Hypothalamus (tissue), 51 donors: ENCODE measurements around the gene SHD.

Experiments used
- DNase-seq, 51 donors: peaks; one replicate each; lab custom pipeline; 2025; lab: John Stamatoyannopoulos, UW

The SHD gene

DNA sequence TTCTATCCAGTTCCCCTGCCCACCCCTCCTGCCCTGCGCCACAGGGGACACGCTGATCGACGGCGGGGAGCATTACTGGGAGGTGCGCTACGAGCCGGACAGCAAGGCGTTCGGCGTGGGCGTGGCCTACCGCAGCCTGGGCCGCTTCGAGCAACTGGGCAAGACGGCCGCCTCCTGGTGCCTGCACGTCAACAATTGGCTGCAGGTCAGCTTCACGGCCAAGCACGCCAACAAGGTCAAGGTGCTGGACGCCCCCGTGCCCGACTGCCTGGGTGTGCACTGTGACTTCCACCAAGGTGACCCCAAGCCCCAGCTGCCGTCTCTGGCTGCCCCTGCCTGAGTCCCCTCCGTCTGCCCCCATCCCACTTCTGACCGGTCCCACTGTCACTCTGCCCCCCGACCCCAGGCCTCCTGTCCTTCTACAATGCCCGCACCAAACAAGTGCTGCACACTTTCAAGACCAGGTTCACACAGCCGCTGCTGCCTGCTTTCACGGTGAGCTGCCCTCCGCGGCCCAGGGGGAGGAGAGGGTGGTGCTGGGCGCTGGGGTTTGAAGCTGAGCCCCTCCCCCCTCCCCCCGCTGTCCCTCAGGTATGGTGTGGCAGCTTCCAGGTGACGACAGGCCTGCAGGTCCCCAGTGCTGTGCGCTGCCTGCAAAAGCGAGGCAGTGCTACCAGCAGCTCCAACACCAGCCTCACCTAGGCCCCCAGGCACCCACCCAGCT is 44.0 kb downstream of the SHD start:
- no peak for DNase-seq

DNA sequence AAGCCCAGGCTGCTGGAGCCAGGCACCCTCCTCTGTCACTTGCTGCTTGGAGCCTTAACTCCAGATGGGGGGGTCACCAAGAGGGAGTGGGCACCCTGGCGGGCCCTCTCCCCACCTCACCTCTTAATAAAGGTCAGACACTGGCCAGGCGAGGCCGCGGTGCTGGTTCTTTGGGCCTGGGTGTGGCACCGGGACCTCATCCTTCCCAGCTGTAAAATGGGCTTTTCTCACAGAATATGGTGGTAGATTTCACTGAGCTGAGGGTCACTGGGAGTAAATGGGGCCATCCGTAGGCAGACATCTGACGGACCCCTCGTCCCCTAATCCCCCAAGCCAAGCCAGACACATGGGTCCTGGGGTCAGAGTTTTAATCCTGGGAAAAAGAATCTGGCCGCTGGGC is 44.6 kb downstream of the SHD start:
- no peak for DNase-seq

DNA sequence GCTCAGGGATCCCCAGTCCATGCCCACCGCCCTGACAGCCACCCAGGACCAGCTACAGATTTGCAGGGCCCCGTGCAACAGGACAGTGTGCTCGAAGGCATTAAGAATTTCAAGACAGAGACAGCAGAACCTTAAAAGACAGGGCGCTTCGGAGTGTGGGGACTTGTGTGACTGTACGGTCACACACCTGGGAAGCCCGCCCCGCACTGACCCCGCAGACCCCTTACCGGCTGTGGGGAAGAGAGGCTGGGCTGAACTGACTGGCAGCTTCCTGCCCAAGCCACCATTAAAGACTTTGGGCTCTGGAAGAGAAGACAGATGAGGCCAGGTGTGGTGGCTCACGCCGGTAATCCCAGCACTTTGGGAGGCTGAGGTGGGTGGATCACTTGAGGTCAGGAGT is 45.2 kb downstream of the SHD start:
- DNase-seq: no peak

DNA sequence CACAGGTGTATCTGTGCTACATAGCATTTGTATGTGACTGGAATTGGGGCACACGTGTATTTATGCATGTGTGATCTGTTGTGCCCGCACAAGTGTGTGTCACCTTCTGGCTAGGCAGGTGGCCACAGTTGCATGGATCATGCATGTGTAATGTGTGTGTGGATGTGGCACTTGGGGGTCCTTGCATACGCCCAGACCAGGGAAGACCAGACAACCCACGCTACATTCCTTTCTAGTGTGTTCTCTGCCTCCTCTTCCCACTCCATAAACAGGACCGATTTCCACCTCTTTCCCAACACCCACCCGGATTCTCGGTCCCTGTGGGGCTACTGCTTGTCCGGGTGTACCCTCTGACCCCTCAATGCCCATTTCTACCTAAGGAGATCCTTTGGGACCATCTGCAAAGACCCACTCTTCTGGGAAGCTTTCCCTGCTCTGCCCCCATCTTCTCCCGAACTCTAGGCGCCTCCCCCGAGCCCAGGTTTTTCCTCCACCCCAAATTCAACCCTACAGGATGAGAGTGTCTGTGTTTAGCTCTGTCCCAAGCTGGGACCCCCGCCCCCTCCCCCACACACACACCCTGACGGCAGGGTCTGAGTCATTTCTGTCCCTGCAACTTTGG is 47.3 kb downstream of the SHD start:
- no peak for DNase-seq

DNA sequence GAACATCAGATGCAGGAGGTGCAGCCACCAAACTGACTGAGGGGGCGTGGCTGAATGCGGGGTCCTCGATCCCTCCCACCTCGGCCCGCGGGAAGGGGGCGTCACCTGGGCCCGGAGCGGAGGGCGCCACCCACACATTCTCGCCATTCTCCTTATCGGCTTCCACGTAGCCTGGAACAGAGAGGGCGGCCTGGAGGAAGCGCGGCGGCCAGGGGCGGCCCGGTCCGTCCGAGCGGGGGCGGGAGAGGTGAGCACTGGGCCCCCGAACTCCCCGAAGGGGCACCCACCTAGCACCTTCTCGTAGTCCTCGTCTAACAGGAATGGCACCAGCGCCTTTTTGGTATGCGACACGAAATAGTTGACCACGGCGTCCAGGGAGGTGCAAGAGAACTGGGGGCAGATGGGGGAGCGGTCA is 47.8 kb downstream of the SHD start:
- no peak for DNase-seq

DNA sequence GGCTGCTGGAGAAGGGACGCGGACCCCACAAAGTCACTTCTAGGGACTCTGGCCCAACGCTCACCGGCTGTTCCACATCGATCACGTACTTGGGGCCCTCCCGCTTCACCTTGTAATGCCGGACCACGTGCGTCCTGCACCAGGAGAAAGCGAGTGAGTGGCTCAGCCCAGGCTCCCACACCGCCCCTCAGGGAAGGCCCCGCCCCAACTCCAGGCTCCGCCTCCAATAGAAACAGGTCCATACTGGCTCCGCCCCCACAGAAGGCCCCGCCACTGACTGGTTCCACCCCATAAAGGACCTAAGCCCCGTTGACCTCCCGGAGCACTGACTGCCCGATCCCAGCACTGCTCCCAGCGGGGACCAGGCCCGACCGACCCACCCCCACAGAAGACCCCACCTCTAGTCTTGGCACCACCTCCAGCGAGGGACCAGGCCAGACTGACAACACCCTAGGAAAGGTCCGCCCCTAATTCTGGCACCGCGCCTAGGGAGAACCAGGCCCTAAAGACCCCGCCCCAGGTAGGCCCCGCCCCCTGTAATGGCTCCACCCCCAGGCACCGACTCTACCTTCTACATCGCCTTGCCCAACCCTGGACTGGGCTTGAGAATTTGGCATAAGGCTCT is 48.3 kb downstream of the SHD start:
- peak in 33 of 51 donors; percentile 4 to 74 (median 44) for DNase-seq

DNA sequence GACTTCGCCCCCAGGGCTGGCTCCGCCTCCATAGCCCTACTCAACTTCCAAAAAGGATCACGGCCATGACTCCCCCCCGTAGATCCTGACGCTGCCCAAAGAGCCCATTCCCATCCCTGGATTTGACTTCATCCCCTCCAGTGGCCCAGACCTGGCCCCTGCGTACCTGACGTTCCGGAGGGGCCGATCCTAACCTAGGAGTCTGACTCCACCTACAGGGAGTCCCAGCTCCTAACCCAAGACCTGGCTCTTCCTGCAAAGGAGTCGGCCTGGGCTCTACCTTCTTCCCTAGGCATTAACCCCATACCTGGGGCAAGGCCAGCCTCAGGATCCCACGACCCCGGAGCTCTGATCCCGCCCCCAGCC is 48.8 kb downstream of the SHD start:
- peak in 1 of 51 donors; percentile 50 for DNase-seq

DNA sequence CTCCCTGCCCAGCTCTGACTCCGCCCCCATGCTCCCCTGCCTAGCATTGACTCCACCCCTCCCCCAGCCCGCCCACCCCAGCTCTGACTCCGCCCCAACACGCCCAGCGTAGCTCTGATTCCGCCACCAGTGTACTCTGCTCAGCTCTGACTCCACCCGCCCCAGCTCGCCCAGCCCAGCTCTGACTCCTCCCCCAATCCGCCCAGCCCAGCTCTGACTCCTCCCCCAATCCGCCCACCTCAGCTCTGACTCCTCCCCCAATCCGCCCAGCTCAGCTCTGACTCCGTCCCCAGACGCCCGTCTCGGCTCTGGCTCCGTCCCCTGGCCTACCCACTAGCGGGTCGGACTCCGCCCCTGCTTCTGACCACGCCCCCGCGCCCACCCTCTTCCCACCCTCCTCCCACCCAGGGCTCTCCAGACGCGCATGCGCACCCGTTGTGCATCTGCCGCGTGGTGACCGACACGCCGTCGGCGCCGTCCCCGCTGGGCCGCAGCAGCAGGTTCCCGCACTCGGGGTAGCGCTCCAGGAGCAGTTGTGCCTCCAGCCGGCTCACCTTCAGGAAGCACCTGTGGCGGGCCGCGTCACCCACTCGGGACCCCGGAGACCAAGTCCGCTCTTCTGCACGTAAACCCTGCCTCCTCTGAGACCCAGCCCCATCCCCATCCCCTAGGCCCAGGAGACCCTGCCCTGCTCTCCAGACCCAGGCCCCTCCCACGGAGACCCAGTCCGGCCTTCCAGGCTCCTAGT is 49.4 kb downstream of the SHD start:
- peak; percentile 72 to 99 (median 93) for DNase-seq

DNA sequence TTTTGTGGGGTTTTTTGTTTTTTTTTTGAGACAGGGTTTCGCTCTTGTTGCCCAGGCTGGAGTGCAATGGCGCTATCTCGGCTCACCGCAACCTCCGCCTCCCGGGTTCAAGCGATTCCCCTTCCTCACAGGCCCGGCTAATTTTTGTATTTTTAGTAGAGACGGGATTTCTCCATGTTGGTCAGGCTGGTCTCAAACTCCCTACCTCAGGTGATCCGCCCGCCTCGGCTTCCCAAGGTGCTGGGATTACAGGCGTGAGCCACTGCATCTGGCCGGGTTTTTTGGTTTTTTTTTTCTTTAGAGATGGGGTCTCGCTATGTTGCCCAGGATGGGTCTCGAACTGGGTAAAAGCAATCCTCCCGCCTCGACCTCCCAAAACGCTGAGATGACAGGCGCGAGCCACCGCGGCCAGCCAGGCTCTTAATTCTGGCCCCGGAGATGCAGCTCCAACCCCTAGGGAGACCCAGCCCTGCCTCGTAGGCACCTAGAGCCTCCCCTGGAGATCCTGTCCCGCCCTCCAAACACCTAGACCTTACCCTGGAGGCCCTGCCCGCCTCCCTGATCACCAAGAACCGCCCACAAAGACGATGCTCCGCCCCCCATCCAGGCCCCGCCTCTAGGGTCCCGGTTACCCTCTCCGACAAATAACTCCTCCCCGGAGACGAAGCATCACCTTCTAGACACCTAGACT is 50.1 kb downstream of the SHD start:
- DNase-seq: peak in 1 of 51 donors; percentile 5

DNA sequence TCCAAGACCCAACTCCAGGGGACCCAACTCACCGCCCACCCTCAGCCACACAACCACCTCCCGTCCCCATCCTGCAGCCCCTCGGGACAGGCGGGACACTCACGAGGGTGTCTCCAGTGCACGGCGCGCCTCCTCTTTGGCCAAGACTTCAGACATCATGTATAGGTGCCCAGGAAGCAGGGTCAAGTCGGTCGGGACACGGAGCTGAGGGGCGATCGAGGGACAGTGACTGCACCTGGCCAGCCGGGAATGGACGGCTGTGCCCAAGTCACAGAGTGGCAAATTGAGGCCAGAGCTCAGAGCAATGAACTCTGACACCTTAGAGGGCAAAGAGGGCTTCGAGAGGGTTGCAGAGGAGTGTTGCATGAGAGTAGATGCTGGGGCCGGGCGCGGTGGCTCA is 50.8 kb downstream of the SHD start:
- no peak for DNase-seq

DNA sequence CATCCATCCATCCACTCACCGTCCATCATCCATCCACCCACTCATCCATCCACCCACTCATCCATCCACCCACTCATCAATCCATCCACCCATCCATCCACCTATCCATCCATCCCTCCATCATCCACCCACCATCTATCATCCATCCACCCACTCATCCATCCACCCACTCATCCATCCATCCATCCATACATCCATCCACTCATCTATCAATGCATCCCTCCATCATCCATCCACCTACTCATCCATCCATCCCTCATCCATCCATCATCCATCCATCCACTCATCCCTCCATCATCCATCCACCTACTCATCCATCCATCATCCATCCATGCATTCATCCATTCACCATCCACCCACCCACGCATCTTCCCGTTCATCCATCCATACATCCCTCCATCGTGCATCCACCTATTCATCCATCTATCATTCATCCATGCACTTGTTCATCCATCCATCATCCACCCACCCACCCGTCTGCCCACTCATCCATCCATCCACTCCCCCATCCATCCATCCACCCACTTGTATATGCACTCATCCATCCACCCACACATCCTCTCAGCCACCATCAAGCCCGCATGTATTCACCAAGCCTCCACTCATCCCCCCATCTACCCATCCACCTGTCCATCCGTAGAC is 56.0 kb downstream of the SHD start:
- DNase-seq: no peak

DNA sequence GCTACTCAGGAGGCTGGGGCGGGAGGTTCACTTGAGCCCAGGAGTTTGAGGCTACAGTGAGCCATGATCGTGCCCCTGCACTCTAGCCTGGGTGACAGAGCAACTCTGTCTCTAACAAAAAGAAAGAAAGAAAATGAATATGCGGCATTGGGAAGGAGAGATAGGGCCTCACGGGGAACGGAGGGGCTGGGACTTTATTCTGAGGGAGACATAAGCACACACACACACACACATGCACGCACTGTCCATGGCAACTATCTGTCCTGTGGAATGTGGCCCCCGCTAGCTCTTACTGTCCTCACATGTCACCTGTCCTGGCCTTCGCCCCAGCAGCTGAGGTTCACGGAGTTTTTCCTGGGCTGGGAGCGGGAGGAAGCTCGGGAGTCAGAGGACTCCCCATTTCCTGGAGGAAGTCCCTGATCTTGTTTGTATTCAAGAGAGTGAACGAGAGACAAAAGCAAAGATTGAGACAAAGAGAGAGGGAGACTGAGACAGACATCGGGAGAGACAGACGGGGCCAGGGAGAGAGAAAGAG is 58.9 kb downstream of the SHD start:
- DNase-seq: peak in 1 of 51 donors; percentile 14

DNA sequence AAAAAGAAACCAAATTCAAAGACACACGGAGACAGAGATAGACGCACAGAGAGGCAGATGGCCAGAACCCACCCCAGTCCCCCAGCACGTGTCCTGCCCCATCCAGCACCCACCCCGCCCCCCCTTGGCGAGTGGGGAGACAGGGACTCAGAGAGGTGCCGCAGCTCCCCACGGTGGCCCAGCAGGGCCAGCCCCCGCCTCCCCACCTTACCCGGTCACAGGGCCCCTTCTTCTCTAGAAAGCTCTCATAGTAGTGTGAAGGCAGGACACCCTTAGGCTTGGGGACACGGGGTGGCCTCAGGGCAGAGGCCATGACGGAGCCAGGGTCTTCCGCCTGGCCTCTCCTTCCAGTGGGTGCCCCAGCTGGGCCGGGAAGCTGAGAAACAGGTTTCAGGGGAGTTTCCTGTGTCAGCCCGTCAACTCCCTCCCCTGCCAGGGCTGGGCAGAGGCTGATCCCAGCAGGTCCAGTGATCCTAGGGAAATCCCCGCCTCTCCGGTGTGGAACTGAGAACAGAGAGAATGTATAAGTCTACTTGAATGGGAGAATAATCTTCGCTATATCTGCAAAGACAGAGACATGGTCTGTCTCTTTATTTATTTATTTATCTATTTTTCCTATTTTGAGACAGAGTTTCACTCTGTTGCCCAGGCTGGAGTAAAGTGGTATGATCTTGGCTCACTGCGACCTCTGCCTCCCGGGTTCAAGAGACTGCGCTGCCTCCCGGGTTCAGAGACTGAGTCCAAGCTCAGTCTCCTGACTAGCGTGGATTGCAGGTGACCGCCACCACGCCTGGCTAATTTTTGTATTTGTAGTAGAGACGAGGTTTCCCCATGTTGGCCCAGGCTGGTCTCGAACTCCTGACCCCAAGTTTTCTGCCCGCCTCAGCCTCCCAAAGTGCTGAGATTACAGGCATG is 59.6 kb downstream of the SHD start, which contains the start of gene STAP2:
Gene STAP2, minus strand, starts transcription at position 387 of the 915 bp plus-strand sequence. Its CDS starts 74 bp downstream, at position 313.
- DNase-seq: no peak
